GM10248 (cell line): ENCODE results near the gene TMEM11.

ENCODE experiments used
- CTCF ChIA-PET: fragments of 300-600 bp; sonication (Branson Sonifier 250); formaldehyde crosslinking; extraction: SDS; loops from one replicate; lab custom pipeline; 2021; ENCODE audit warnings: antibody characterized with exemption; lab: Yijun Ruan, JAX
- POLR2A ChIA-PET: fragments of 350-650 bp; sonication (Branson Sonifier 250); formaldehyde crosslinking; extraction: SDS; loops from one replicate; lab custom pipeline; 2020; ENCODE audit warnings: antibody characterized with exemption; lab: Yijun Ruan, JAX
- DNase-seq: peaks from one replicate; pipeline ENCODE4 v3.0.0; 2012; ENCODE audit errors: extremely low spot score
- TF ChIP-seq, protein P1 (sequence below): IDR thresholded peaks from 2 replicates; pipeline ENCODE4 v1.5.1; 2012; ENCODE audit warnings: mild to moderate bottlenecking, low read depth; ENCODE audit errors: extremely low read depth, missing control alignments, control extremely low read depth

Gene TMEM11

DNA sequence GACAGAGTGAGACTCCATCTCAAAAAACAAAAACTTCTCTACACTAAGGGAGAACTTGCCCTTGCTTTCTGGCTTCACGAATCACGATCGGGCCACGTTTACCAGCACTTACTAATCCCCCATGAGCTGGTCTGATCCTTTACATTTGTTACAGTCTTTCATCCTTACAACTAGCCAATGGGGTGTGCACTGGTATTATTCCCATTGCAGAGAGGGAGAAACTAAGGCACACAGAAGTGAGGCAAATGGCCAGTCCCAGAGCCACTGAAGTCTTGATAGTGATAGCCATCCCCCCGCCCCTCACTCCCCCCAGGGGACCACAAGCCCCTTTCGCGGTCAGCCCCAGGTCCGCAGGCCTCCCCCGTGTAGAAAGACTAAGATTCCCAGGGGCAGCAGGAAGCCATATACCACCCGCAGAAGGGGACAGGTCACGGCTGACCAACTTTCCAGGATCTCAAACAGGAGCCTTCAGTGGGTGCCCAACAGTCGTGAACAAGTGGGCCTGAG is 38.4 kb upstream of the TMEM11 start:
- ChIA-PET CTCF (interaction anchor here (1.6 to 1.7 kb wide), 2 partner anchors 12 to 35 kb away, joined by 5 read pairs; no protein-coding TSS in a partner anchor), POLR2A (no interaction called here)
- no peak for DNase-seq
- TF ChIP-seq, protein P1, sequence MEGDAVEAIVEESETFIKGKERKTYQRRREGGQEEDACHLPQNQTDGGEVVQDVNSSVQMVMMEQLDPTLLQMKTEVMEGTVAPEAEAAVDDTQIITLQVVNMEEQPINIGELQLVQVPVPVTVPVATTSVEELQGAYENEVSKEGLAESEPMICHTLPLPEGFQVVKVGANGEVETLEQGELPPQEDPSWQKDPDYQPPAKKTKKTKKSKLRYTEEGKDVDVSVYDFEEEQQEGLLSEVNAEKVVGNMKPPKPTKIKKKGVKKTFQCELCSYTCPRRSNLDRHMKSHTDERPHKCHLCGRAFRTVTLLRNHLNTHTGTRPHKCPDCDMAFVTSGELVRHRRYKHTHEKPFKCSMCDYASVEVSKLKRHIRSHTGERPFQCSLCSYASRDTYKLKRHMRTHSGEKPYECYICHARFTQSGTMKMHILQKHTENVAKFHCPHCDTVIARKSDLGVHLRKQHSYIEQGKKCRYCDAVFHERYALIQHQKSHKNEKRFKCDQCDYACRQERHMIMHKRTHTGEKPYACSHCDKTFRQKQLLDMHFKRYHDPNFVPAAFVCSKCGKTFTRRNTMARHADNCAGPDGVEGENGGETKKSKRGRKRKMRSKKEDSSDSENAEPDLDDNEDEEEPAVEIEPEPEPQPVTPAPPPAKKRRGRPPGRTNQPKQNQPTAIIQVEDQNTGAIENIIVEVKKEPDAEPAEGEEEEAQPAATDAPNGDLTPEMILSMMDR: no peak

DNA sequence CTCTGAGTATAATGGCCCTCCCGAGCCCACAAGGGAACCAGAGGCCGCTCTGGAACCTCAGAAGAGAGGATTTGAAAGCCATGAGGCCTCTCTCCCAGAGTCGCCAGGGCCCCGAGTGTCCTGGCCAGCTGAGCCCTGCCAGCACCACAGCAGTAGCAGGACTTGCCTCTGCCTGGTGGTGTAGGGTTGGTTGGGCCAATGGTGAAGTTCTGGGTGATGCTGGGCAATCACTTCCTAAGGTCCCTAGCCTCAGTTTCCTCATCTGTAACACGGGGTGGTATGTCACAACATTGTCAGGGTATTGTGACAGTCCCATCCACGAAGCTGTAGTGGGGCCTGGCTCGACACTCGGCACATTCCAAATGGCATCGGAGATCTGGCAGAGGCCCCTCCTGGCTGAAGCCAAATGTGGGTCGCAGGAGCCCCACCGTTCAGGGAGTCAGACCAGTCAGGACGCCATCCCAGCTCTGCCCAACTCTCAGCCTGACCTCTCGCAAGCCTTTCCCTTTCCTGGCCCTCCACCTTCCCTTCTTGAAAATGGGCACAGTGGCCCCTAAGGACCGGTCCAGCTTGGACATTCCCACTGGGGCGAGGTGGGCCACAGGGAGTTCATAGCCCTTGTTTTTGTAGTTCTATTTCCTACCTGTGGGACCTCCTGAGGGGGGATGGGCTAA is 37.5 kb upstream of the TMEM11 start:
- CTCF ChIA-PET: interaction anchor here (1.2 to 1.7 kb wide), 3 partner anchors 12 to 36 kb away, joined by 3 to 5 read pairs (median 5); no protein-coding TSS in a partner anchor
- POLR2A ChIA-PET: no interaction called here
- TF ChIP-seq, protein P1: no peak
- DNase-seq: no peak

DNA sequence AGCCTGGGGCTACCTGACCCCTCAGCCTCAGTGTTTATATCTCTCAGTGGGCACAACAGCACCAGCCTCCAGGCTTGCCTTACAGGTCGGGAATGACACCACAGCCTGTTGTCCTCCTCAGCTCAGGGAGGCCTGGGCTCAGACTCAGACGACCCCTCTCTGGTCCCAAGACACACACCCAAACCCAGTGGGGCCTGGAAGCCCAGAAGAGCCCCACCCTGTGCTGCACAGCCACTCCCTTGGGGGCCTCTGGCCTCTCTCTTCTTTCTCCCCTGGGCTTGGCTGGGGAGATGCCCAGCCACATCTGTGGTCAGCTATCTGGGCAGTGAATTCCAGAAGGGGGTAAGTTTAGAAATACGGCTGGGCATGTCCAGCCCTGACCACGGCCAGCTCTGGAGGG is 36.9 kb upstream of the TMEM11 start:
- TF ChIP-seq, protein P1: no peak
- no peak for DNase-seq
- POLR2A ChIA-PET: no interaction called here
- CTCF ChIA-PET: interaction anchor here (1.2 to 1.7 kb wide), 4 partner anchors 11 to 55 kb away, joined by 3 to 5 read pairs (median 4); no protein-coding TSS in a partner anchor

DNA sequence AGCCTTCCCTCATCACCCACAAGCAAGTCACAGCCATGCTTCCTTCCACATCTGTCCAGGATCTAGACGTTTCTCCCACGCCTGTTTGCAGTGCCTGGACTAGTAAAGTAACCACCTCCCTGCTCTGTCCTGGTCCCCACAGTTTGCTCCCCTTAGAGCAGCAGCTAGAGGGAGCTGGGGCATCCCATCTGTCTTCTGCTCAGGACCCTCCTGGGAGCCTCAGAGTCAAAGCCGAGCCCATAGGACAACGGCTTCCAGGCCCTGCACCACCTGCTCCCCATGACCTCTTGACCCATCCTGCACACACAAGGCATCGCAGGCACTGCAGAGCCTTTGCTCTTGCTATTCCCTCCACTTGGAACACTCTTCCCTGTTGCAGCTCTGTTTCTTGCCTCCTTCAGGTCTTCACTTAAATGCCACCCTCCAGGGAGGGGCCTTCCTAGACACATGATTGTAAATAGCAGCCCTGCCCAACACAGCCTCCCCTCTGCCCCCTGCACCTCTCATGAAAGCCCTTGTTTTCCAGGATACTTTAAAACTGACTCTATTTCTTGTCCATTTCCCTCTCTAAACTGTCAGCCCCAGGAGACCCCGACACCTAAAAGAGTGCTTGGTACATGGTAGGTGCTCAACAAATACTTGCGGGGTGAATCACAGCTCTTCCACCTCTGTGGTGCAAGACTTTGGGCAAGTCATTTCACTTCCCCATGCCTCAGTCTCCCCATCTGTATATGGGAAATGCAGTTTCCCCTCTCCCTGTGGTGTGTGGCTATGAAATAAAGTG is 36.2 kb upstream of the TMEM11 start:
- DNase-seq: no peak
- TF ChIP-seq, protein P1: no peak
- CTCF ChIA-PET: interaction anchor here (0.6 to 1.7 kb wide), 4 partner anchors 16 to 206 kb away, joined by 3 to 4 read pairs (median 3); no protein-coding TSS in a partner anchor
- POLR2A ChIA-PET: no interaction called here

DNA sequence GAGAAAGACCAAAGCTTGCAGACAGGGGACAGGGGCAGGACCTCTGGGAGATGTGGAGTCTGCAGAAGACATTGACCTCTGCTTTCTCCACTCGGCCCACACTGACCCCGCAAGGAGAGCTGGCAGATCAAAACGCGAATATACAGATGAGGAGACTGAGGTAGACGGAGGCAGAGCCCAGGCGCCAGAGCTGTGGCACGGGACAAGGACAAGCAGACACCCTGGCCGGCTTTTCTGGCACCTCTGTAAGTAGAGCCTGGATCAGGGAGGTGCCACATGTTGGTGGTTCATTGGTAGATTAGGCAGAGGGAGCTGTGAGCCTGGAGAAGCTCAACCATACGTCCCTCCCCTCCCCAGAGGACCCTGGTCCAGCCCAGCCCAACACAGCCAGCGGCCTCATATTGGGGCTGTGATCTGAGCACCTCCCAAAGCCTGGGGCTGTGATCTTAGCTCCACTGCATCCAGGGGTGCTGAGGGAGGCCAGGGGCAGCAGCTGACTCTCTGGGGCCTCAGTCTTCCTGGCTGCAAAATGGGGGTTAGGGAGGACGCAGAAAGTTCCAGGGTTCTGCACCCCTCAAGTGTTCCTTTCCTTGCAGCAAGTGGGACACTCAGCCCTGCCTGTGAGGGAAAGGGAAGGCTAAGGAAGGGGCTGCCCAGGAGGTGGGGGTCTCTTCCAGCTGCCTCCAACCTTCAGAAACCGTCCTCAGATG is 35.3 kb upstream of the TMEM11 start:
- CTCF ChIA-PET: interaction anchor here (0.9 to 1.7 kb wide), 2 partner anchors 37 to 206 kb away, joined by 3 to 4 read pairs; no protein-coding TSS in a partner anchor
- TF ChIP-seq, protein P1: no peak
- no peak for DNase-seq
- POLR2A ChIA-PET: no interaction called here

DNA sequence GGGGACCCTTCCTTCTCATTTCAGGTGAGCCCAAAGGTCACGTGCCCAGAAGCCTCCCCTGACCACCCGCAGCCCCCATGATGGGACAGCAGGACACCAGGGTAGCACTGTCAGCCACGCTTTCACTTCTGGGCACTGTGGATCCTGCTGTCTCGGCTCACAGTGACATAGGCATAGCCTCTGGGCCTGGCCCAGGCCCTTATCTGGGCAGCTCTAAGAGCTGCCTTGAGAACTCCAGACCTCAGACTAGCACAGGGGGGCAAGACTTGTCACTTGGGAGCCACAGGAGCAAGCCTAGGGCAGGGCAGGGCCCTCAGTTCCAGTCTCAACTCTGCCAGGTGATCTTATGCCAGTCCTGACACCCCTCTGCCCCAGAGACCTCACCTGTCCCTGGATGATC is 34.5 kb upstream of the TMEM11 start:
- CTCF ChIA-PET: interaction anchor here (0.9 to 1.7 kb wide), 2 partner anchors 36 to 205 kb away, joined by 3 to 4 read pairs; no protein-coding TSS in a partner anchor
- POLR2A ChIA-PET: no interaction called here
- no peak for DNase-seq
- TF ChIP-seq, protein P1: no peak
